Measurements from ENCODE around the gene SDE2.
A peak's percentile ranks its signal among the peaks of the same experiment; 100 is the strongest.
"Not testable (repeated sequence)": the region's sequence is repeated elsewhere in the genome, so short reads cannot be mapped to it uniquely, and the experiment has no call there.

The SDE2 gene

GRCh38 chr1:225975146-225975545 lies 24.0 kb downstream of the SDE2 start:
- not testable (repeated sequence) for ATAC-seq, DNase-seq

- no peak for ATAC-seq
- DNase-seq = no peak
Observed at GRCh38 chr1:225974454-225974853, 24.7 kb downstream of the SDE2 start.

- DNase-seq = no peak
- ATAC-seq = no peak
Observed at GRCh38 chr1:225973158-225973557, 26.0 kb downstream of the SDE2 start.

GRCh38 chr1:225972344-225973152 lies 26.6 kb downstream of the SDE2 start:
- ATAC-seq (no peak), DNase-seq (no peak)

GRCh38 chr1:225970592-225971157 lies 28.5 kb downstream of the SDE2 start:
- ATAC-seq, DNase-seq: not testable (repeated sequence)

- DNase-seq, ATAC-seq: not testable (repeated sequence)
Observed at GRCh38 chr1:225969751-225970150, 29.4 kb downstream of the SDE2 start.

GRCh38 chr1:225965231-225965630 lies 33.9 kb downstream of the SDE2 start:
- ATAC-seq (no peak), DNase-seq (no peak)

- no peak for ATAC-seq
- no peak for DNase-seq
Observed at GRCh38 chr1:225963735-225964530, 35.2 kb downstream of the SDE2 start.

GRCh38 chr1:225962440-225962975 lies 36.6 kb downstream of the SDE2 start:
- DNase-seq (peak; percentile 90), ATAC-seq (peak; percentile 87)

GRCh38 chr1:225961659-225962439 lies 37.3 kb downstream of the SDE2 start:
- no peak for ATAC-seq

GRCh38 chr1:225958041-225958440 lies 41.1 kb downstream of the SDE2 start:
- DNase-seq = no peak
- no peak for ATAC-seq

More at GRCh38 chr1:225961659-225962439, 37.3 kb downstream of the SDE2 start:
- no peak for DNase-seq

GRCh38 chr1:225954753-225955152 lies 44.4 kb downstream of the SDE2 start:
- no peak for DNase-seq
- peak; percentile 34 for ATAC-seq

- no peak for DNase-seq
- ATAC-seq = no peak
Observed at GRCh38 chr1:225953315-225953714, 45.8 kb downstream of the SDE2 start.

GRCh38 chr1:225950905-225951497 lies 48.1 kb downstream of the SDE2 start:
- ATAC-seq (no peak), DNase-seq (no peak)

- ATAC-seq (no peak), DNase-seq (no peak)
Observed at GRCh38 chr1:225949041-225949440, 50.1 kb downstream of the SDE2 start.

GRCh38 chr1:225946803-225947202 lies 52.3 kb downstream of the SDE2 start:
- DNase-seq = no peak
- no peak for ATAC-seq

GRCh38 chr1:225946082-225946620 lies 53.0 kb downstream of the SDE2 start:
- DNase-seq = no peak

GRCh38 chr1:225945564-225945963 lies 53.6 kb downstream of the SDE2 start:
- no peak for ATAC-seq
- no peak for DNase-seq

More at GRCh38 chr1:225946082-225946620, 53.0 kb downstream of the SDE2 start:
- ATAC-seq = no peak

- ATAC-seq (peak; percentile 71), DNase-seq (no peak)
Observed at GRCh38 chr1:225944951-225945350, 54.2 kb downstream of the SDE2 start.

- ATAC-seq = no peak
- DNase-seq = no peak
Observed at GRCh38 chr1:225944387-225944786, 54.8 kb downstream of the SDE2 start.

- DNase-seq (no peak), ATAC-seq (no peak)
Observed at GRCh38 chr1:225943582-225943981, 55.6 kb downstream of the SDE2 start.
